Brain microvascular endothelial cell (primary cell): ENCODE results near the gene C10orf71.

Experiments
- DNase-seq: peaks from one replicate; pipeline ENCODE4 v3.0.0-alpha.2; 2020
- H3K27ac ChIP-seq: fragments of 250-450 bp; sonication (Bioruptor Pico); 2 replicates; pipeline ENCODE4 v1.5.1; 2020; ENCODE audit warnings: mild to moderate bottlenecking, moderate library complexity
- H3K27me3 ChIP-seq: fragments of 250-450 bp; sonication (Bioruptor Pico); replicated peaks from 2 replicates; pipeline ENCODE4 v1.5.1; 2020; ENCODE audit warnings: mild to moderate bottlenecking
- H3K36me3 ChIP-seq: fragments of 250-450 bp; sonication (Bioruptor Pico); replicated peaks from 2 replicates; pipeline ENCODE4 v1.5.1; 2020; ENCODE audit warnings: mild to moderate bottlenecking
- H3K4me3 ChIP-seq: 2 replicates; pipeline ENCODE4 v1.5.1; 2011; ENCODE audit warnings: low read depth, mild to moderate bottlenecking, control low read depth, low read length, moderate library complexity
- in situ Hi-C: cut with HindIII; loops from 2 replicates; pipeline ENCODE4 v1.10.0; 2017; ENCODE audit warnings: low sequenced_read_pairs, low pct_ligation_motif_present
- TF ChIP-seq, protein P1 (sequence below): IDR thresholded peaks from 2 replicates; pipeline ENCODE4 v1.5.1; 2011; ENCODE audit warnings: low read depth, mild to moderate bottlenecking, moderate library complexity, low read length, control low read depth, inconsistent platforms; ENCODE audit errors: missing control alignments

The C10orf71 gene

GRCh38 chr10:49334964-49335363 lies 36.0 kb downstream of the C10orf71 start:
- no peaks in the 10 kb centered on the region for H3K27me3 ChIP-seq
- H3K27ac ChIP-seq: no peak overlapping the region
- TF ChIP-seq, protein P1, sequence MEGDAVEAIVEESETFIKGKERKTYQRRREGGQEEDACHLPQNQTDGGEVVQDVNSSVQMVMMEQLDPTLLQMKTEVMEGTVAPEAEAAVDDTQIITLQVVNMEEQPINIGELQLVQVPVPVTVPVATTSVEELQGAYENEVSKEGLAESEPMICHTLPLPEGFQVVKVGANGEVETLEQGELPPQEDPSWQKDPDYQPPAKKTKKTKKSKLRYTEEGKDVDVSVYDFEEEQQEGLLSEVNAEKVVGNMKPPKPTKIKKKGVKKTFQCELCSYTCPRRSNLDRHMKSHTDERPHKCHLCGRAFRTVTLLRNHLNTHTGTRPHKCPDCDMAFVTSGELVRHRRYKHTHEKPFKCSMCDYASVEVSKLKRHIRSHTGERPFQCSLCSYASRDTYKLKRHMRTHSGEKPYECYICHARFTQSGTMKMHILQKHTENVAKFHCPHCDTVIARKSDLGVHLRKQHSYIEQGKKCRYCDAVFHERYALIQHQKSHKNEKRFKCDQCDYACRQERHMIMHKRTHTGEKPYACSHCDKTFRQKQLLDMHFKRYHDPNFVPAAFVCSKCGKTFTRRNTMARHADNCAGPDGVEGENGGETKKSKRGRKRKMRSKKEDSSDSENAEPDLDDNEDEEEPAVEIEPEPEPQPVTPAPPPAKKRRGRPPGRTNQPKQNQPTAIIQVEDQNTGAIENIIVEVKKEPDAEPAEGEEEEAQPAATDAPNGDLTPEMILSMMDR: no peak
- no peak overlapping the region for H3K4me3 ChIP-seq
- H3K36me3 ChIP-seq: no peaks in the 10 kb centered on the region
- no peak for DNase-seq
- in situ Hi-C loops: no loop called here

DNA sequence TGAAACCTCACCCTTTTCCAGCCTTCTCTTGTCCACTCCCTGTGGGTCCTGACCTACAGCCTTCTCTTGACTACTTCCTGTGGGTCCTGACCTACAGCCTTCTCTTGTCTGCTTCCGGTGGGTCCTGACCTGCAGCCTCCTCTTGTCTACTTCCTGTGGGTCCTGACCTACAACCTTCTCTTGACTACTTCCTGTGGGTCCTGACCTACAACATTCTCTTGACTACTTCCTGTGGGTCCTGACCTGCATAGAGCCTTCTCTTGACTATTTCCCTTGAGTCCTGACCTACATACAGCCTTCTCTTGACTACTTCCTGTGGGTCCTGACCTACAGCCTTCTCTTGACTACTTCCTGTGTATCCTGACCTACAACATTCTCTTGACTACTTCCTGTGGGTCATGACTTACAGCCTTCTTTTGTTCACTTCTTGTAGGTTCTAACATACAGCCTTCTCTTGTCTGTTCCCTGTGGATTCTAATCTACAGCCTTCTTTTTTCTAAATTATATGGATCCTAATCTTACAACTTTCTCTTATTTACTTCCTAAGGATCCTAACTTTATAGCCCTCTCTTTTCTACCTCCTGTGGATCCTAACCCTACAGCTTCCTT lies 36.5 kb downstream of the C10orf71 start:
- Histone ChIP-seq H3K36me3 (no peaks in the 10 kb centered on the region), H3K27me3 (no peaks in the 10 kb centered on the region), H3K4me3 (no peak overlapping the region), H3K27ac (no peak overlapping the region)
- in situ Hi-C loops: no loop called here
- DNase-seq: no peak
- TF ChIP-seq, protein P1: no peak

DNA sequence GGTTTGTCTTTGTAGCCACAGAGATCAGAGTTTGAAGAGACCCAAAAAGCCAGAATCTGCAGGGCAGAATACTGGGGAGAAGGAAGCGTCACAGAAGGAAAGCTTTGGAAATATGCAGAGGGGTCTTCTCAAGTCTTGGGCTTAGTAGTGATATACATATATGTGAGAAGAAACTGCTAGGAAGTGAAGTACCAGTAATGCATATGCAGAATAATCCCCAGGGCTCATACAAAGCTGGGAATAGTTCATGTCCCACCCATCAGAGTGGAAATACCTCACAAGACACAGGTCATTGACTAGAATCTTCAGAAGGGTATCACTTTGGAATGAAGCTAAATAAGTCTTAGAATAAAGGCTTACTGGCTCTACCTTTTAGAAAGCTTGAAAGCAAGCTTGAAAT lies 39.6 kb downstream of the C10orf71 start:
- no peaks in the 10 kb centered on the region for H3K27me3 ChIP-seq
- H3K27ac ChIP-seq: no peak overlapping the region
- TF ChIP-seq, protein P1: no peak
- no peak for DNase-seq
- H3K4me3 ChIP-seq: no peak overlapping the region
- in situ Hi-C loops: no loop called here
- H3K36me3 ChIP-seq: no peaks in the 10 kb centered on the region

- TF ChIP-seq, protein P1: no peak
- H3K4me3 ChIP-seq: no peak overlapping the region
- no peaks in the 10 kb centered on the region for H3K36me3 ChIP-seq
- no peak for DNase-seq
- in situ Hi-C loops: no loop called here
- H3K27me3 ChIP-seq: no peaks in the 10 kb centered on the region
- H3K27ac ChIP-seq: no peak overlapping the region
These were observed 45.9 kb downstream of the C10orf71 start for GRCh38 chr10:49344840-49345239.

GRCh38 chr10:49347342-49347741 lies 48.4 kb downstream of the C10orf71 start:
- TF ChIP-seq, protein P1: no peak
- no peaks in the 10 kb centered on the region for H3K27me3 ChIP-seq
- H3K27ac ChIP-seq: no peak overlapping the region
- no peak overlapping the region for H3K4me3 ChIP-seq
- in situ Hi-C loops: no loop called here
- no peak for DNase-seq
- no peaks in the 10 kb centered on the region for H3K36me3 ChIP-seq

GRCh38 chr10:49347827-49348226 lies 48.9 kb downstream of the C10orf71 start:
- H3K27ac ChIP-seq: no peak overlapping the region
- no peak for DNase-seq
- no peaks in the 10 kb centered on the region for H3K27me3 ChIP-seq
- H3K4me3 ChIP-seq: no peak overlapping the region
- in situ Hi-C loops: no loop called here
- H3K36me3 ChIP-seq: no peaks in the 10 kb centered on the region
- TF ChIP-seq, protein P1: no peak
